HepG2 (cell line): Measurements from ENCODE around the gene CD300A. TPM values are rescaled to one million over a fixed set of nuclear protein-coding genes. Genes with fewer than 3 reads are reported as not detected.

Experiments used
- SRF ChIP-seq: IDR thresholded peaks from 2 replicates; pipeline ENCODE4 v1.6.1; 2011; ENCODE audit warnings: mild to moderate bottlenecking, low read depth, low read length, moderate library complexity
- ZNF543 ChIP-seq: sonication (generic); formaldehyde crosslinking; IDR thresholded peaks from 2 replicates; pipeline ENCODE4 v1.4.0; 2020; ENCODE audit warnings: mild to moderate bottlenecking, missing genetic modification reagents
- ZNF556 ChIP-seq: sonication (generic); formaldehyde crosslinking; IDR thresholded peaks from 2 replicates; pipeline ENCODE4 v1.4.0; 2020; ENCODE audit warnings: mild to moderate bottlenecking, missing genetic modification reagents, borderline replicate concordance
- polyA plus RNA-seq, 8 experiments: library from polyadenylated mRNA; depleted of rRNA in 3 of 8; stranded (reverse) in 7 of 8; unstranded in 1 of 8; fragments of >200 nt; fragmentation: Illumina TruSeq in 4 of 8; extraction: Trizol in 4 of 8; gene quantifications; 2 replicates each; pipeline versions ENCODE4 v1.2.1 to v1.2.3, GENCODE V29; 2011 to 2016; ENCODE audit warnings: low read depth in 4 of 8, missing spikeins in 1 of 8, mixed read lengths in 1 of 8; ENCODE audit not compliant: insufficient read depth in 1 of 8
- total RNA-seq, 5 experiments: library from RNA; depleted of rRNA; stranded (reverse); fragments of >200 nt; fragmentation: Illumina TruSeq; extraction: Trizol; gene quantifications; 2 replicates each; pipeline ENCODE4 v1.2.3, GENCODE V29; 2016; ENCODE audit warnings: low read depth in 1 of 5
- TF ChIP-seq, protein P1 (sequence below): sonication (generic); formaldehyde crosslinking; IDR thresholded peaks from one replicate; pipeline ENCODE4 v1.5.1; 2020; ENCODE audit warnings: mild to moderate bottlenecking, missing genetic modification reagents; ENCODE audit errors: not compliant biosample characterization
- TF ChIP-seq, protein P2 (sequence below): IDR thresholded peaks from 2 replicates; pipeline ENCODE4 v1.6.1; 2016

CD300A gene
- total and polyA plus RNA-seq, 2 of the 13 experiments (the other 11 are each of a cell fraction or from before 2014, with no cell fraction given), result not detected

DNA sequence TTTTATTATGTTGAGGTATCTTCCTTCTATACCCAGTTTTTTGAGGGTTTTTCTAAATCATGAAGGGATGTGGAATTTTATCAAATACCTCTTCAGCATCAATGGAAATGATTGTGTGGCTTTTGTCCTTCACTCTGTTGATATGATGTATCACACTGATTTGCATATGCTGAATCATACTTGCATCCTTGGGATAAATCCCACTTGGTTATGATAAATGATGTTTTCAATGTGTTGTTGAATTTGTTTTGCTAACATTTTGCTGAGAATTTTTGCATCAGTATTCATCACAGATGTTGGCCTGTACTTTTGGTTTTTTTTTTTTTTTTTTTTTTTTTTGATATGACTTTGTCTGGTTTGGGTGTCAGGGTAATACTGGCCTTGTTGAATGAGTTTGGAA lies 41.7 kb downstream of the CD300A start (continued):
- TF ChIP-seq, protein P1, sequence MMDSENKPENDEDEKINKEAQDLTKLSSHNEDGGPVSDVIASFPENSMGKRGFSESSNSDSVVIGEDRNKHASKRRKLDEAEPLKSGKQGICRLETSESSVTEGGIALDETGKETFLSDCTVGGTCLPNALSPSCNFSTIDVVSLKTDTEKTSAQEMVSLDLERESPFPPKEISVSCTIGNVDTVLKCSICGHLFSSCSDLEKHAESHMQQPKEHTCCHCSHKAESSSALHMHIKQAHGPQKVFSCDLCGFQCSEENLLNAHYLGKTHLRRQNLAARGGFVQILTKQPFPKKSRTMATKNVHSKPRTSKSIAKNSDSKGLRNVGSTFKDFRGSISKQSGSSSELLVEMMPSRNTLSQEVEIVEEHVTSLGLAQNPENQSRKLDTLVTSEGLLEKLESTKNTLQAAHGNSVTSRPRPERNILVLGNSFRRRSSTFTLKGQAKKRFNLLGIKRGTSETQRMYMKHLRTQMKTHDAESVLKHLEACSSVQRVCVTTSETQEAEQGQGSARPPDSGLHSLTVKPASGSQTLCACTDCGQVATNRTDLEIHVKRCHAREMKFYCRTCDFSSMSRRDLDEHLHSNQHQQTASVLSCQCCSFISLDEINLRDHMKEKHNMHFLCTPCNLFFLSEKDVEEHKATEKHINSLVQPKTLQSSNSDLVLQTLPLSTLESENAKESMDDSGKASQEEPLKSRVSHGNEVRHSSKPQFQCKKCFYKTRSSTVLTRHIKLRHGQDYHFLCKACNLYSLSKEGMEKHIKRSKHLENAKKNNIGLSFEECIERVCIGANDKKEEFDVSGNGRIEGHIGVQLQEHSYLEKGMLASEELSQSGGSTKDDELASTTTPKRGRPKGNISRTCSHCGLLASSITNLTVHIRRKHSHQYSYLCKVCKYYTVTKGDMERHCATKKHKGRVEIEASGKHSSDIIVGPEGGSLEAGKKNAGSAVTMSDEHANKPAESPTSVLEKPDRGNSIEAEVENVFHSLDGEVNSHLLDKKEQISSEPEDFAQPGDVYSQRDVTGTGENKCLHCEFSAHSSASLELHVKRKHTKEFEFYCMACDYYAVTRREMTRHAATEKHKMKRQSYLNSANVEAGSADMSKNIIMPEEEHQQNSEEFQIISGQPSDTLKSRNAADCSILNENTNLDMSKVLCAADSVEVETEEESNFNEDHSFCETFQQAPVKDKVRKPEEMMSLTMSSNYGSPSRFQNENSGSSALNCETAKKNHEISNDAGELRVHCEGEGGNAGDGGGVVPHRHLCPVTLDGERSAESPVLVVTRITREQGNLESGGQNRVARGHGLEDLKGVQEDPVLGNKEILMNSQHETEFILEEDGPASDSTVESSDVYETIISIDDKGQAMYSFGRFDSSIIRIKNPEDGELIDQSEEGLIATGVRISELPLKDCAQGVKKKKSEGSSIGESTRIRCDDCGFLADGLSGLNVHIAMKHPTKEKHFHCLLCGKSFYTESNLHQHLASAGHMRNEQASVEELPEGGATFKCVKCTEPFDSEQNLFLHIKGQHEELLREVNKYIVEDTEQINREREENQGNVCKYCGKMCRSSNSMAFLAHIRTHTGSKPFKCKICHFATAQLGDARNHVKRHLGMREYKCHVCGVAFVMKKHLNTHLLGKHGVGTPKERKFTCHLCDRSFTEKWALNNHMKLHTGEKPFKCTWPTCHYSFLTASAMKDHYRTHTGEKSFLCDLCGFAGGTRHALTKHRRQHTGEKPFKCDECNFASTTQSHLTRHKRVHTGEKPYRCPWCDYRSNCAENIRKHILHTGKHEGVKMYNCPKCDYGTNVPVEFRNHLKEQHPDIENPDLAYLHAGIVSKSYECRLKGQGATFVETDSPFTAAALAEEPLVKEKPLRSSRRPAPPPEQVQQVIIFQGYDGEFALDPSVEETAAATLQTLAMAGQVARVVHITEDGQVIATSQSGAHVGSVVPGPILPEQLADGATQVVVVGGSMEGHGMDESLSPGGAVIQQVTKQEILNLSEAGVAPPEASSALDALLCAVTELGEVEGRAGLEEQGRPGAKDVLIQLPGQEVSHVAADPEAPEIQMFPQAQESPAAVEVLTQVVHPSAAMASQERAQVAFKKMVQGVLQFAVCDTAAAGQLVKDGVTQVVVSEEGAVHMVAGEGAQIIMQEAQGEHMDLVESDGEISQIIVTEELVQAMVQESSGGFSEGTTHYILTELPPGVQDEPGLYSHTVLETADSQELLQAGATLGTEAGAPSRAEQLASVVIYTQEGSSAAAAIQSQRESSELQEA (CRISPR knock-in tag), result no peak
- TF ChIP-seq, protein P2, sequence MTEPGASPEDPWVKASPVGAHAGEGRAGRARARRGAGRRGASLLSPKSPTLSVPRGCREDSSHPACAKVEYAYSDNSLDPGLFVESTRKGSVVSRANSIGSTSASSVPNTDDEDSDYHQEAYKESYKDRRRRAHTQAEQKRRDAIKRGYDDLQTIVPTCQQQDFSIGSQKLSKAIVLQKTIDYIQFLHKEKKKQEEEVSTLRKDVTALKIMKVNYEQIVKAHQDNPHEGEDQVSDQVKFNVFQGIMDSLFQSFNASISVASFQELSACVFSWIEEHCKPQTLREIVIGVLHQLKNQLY (CRISPR knock-in tag), result no peak
- TF ChIP-seq SRF (no peak), ZNF556 (CRISPR knock-in tag) (no peak), ZNF543 (CRISPR knock-in tag) (no peak)
